GM12891 (cell line): ENCODE results near the gene SEMA4F.

ENCODE experiments used
- DNase-seq: peaks from one replicate; pipeline ENCODE4 v3.0.0; 2011; ENCODE audit warnings: low spot score; ENCODE audit not compliant: insufficient read length
- FAIRE-seq: peaks from 2 replicates; lab custom pipeline; 2011; peaks lifted over from hg19 to GRCh38; lab: Jason Lieb, UNC
- PAX5 ChIP-seq: IDR thresholded peaks from 2 replicates; pipeline ENCODE4 v1.6.1; 2011; ENCODE audit warnings: low read length, moderate library complexity, mild to moderate bottlenecking; ENCODE audit not compliant: insufficient read depth, severe bottlenecking
- POLR2A ChIP-seq: IDR thresholded peaks from 2 replicates; pipeline ENCODE4 v1.6.1; 2011; ENCODE audit warnings: low read depth, low read length, control low read depth
- POLR2AphosphoS5 ChIP-seq: IDR thresholded peaks from 2 replicates; pipeline ENCODE4 v1.6.1; 2011; ENCODE audit warnings: low read depth, low read length, control low read depth
- POU2F2 ChIP-seq: IDR thresholded peaks from 2 replicates; pipeline ENCODE4 v1.6.1; 2011; ENCODE audit warnings: low read depth, mild to moderate bottlenecking, control low read depth, low read length, moderate library complexity
- SPI1 ChIP-seq: IDR thresholded peaks from 2 replicates; pipeline ENCODE4 v1.6.1; 2011; ENCODE audit warnings: low read depth, low read length, control low read depth
- TAF1 ChIP-seq: IDR thresholded peaks from 2 replicates; pipeline ENCODE4 v1.6.1; 2011; ENCODE audit warnings: low read depth, low read length, control low read depth

The SEMA4F gene

GRCh38 chr2:74682501-74682900 lies 28.5 kb downstream of the SEMA4F start:
- no peak for DNase-seq
- no peak for FAIRE-seq
- TF ChIP-seq PAX5 (no peak), POLR2AphosphoS5 (no peak), TAF1 (no peak), POU2F2 (no peak), SPI1 (no peak), POLR2A (no peak)

GRCh38 chr2:74685408-74685807 lies 31.4 kb downstream of the SEMA4F start:
- TF ChIP-seq POLR2AphosphoS5 (no peak), TAF1 (no peak), POLR2A (no peak)
- DNase-seq (no peak), FAIRE-seq (no peak)

- TF ChIP-seq TAF1: no peak
- TF ChIP-seq PAX5: no peak
- no peak for TF ChIP-seq SPI1
- no peak for TF ChIP-seq POLR2AphosphoS5
- TF ChIP-seq POLR2A: no peak
- TF ChIP-seq POU2F2: no peak
- no peak for DNase-seq
- FAIRE-seq: no peak
These were observed 34.8 kb downstream of the SEMA4F start for GRCh38 chr2:74688881-74689280.

GRCh38 chr2:74689671-74690070 lies 35.6 kb downstream of the SEMA4F start:
- DNase-seq: no peak
- no peak for FAIRE-seq
- TF ChIP-seq PAX5 (no peak), POLR2A (no peak), SPI1 (no peak), POU2F2 (no peak), TAF1 (no peak), POLR2AphosphoS5 (no peak)

- peak; percentile 74 for FAIRE-seq
- DNase-seq: peak; percentile 39
These were observed 36.5 kb downstream of the SEMA4F start for GRCh38 chr2:74690571-74690970.

GRCh38 chr2:74691929-74692328 lies 37.9 kb downstream of the SEMA4F start:
- DNase-seq (no peak), FAIRE-seq (no peak)
- TF ChIP-seq TAF1: no peak

More at GRCh38 chr2:74690571-74690970, 36.5 kb downstream of the SEMA4F start:
- no peak for TF ChIP-seq POU2F2
- no peak for TF ChIP-seq SPI1
- no peak for TF ChIP-seq TAF1
- no peak for TF ChIP-seq POLR2A
- no peak for TF ChIP-seq POLR2AphosphoS5
- TF ChIP-seq PAX5: no peak

- no peak for DNase-seq
- no peak for TF ChIP-seq POU2F2
- no peak for FAIRE-seq
These were observed 39.2 kb downstream of the SEMA4F start for GRCh38 chr2:74693213-74693612.

GRCh38 chr2:74693668-74694067 lies 39.6 kb downstream of the SEMA4F start:
- TF ChIP-seq TAF1: no peak
- no peak for TF ChIP-seq POLR2AphosphoS5
- no peak for TF ChIP-seq POU2F2
- no peak for DNase-seq
- no peak for FAIRE-seq

GRCh38 chr2:74694281-74694680 lies 40.2 kb downstream of the SEMA4F start:
- TF ChIP-seq POU2F2: no peak
- peak; percentile 34; the same call in 1 of the 2 replicates for TF ChIP-seq SPI1
- no peak for TF ChIP-seq PAX5
- FAIRE-seq (no peak), DNase-seq (no peak)

- DNase-seq (no peak), FAIRE-seq (no peak)
- no peak for TF ChIP-seq POU2F2
- TF ChIP-seq PAX5: no peak
- TF ChIP-seq TAF1: no peak
- no peak for TF ChIP-seq SPI1
- TF ChIP-seq POLR2AphosphoS5: no peak
- no peak for TF ChIP-seq POLR2A
These were observed 41.6 kb downstream of the SEMA4F start for GRCh38 chr2:74695663-74696062.

- TF ChIP-seq POLR2AphosphoS5 (no peak), TAF1 (no peak), POU2F2 (no peak), SPI1 (no peak), PAX5 (no peak), POLR2A (no peak)
- FAIRE-seq: no peak
- DNase-seq: no peak
These were observed 42.8 kb downstream of the SEMA4F start for GRCh38 chr2:74696829-74697228.
